Bone marrow (tissue), 2 donors: ENCODE data around the gene VPS8.

ENCODE experiments used
- DNase-seq, 2 donors: peaks; one replicate each; lab custom pipeline; 2025; lab: John Stamatoyannopoulos, UW

VPS8 gene, protein sequence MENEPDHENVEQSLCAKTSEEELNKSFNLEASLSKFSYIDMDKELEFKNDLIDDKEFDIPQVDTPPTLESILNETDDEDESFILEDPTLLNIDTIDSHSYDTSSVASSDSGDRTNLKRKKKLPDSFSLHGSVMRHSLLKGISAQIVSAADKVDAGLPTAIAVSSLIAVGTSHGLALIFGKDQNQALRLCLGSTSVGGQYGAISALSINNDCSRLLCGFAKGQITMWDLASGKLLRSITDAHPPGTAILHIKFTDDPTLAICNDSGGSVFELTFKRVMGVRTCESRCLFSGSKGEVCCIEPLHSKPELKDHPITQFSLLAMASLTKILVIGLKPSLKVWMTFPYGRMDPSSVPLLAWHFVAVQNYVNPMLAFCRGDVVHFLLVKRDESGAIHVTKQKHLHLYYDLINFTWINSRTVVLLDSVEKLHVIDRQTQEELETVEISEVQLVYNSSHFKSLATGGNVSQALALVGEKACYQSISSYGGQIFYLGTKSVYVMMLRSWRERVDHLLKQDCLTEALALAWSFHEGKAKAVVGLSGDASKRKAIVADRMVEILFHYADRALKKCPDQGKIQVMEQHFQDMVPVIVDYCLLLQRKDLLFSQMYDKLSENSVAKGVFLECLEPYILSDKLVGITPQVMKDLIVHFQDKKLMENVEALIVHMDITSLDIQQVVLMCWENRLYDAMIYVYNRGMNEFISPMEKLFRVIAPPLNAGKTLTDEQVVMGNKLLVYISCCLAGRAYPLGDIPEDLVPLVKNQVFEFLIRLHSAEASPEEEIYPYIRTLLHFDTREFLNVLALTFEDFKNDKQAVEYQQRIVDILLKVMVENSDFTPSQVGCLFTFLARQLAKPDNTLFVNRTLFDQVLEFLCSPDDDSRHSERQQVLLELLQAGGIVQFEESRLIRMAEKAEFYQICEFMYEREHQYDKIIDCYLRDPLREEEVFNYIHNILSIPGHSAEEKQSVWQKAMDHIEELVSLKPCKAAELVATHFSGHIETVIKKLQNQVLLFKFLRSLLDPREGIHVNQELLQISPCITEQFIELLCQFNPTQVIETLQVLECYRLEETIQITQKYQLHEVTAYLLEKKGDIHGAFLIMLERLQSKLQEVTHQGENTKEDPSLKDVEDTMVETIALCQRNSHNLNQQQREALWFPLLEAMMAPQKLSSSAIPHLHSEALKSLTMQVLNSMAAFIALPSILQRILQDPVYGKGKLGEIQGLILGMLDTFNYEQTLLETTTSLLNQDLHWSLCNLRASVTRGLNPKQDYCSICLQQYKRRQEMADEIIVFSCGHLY (N-terminal part only)

DNA sequence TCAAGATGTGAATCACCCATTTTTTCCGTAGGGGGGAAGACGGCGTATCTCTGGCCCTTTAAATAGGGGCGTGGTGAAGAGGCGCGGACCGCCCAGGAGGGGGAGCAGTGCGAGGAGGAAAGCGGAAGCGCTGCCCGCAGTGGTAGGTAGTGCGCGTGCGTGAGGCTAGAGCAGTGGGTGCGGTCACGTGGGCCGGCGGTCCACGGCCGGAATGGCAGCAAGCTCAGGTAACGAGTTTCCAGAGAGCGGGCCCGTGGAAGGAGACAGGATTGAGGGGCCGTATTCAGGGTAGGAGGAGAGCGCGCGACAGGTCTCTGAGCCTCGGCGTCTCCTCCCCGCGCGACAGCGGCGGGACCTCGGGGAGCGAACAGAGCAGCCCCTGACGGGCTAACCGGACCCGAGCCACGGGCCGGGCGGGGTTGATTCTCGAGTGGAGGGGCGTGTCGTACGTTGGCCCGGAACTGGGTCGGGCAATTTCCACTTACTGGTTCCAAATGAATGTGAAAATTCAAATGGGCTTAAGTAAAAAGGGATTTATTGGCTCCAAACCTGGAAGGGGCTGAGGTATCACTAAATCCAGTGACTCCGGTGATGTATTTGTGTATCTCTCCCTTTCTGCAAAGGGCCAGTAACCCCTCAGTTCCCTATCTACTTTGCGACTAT lies at the start of gene VPS8:
TSS of gene VPS8 (plus strand) at position 168 of the 663 bp plus-strand sequence. CDS start 12,467 bp downstream, outside the sequence.
- peak; percentile 88 to 96 for DNase-seq

DNA sequence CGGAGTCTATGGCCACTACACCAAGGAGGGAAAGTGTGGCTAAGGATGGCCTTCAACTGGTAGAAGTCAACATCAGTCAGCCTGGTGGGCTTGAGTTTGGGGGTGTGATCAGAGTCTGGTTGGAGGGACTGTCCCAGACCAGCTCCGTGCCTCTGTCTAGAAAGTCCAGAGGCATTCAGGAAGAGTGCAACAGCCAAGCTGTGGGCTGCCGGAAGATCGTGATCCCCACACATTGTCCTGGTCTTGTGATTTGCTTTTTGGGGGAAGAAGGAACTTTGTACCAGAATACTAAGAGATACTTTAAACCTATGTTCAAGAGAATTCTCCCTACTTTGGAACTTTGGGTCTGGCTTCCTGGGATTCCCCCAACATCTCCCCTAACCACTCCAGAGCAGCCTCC lies 47.8 kb upstream of the VPS8 start:
- no peak for DNase-seq

DNA sequence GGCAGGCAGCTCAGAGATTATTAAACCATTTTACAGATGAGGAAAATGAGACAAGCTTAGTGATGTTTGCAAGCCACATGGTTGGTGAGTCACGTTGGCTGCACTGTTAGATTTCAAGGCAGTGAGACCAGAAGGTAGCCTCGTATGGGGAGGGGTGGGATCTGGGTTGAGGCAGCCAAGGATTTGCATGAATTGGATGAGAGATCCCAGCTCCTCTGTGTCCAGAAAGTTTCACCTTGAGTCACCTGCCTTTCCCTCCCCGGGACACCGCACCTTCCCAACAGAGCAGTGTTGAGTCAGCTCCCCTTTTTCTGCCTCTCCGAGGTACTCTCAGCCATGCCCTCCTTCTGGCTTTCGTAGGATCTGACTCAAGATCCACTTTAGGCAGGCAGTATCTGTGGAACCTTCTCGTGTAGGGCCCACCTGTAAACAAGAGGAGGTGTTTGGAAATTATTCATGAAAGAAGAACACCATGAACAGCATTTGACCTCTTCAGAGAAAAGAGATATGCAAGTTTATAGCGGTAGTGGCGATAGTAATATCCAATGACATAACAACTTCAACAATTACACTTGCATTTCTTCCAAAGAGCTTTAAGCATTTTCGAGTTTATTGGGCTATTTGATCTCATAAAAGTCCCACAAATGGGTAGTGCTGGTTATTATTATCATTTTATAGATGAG lies 46.8 kb upstream of the VPS8 start:
- no peak for DNase-seq

DNA sequence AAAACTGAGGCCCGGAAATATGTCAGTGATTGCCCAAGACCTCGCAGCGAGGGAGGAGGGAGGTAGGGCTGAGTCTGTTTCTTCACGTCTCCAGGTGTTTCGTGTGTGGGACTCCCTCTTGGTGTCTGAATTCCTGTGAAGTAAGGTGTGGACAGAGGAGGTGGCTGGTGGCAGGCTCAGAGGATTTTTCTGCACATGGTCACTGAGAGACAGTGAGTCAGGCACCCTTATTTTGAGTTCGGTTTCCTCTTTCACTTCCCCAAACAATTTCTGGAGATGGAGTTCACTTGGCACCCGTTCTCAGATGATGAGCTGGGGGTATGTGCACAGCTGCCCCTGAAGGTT lies 46.3 kb upstream of the VPS8 start:
- peak; percentile 9 to 65 for DNase-seq

DNA sequence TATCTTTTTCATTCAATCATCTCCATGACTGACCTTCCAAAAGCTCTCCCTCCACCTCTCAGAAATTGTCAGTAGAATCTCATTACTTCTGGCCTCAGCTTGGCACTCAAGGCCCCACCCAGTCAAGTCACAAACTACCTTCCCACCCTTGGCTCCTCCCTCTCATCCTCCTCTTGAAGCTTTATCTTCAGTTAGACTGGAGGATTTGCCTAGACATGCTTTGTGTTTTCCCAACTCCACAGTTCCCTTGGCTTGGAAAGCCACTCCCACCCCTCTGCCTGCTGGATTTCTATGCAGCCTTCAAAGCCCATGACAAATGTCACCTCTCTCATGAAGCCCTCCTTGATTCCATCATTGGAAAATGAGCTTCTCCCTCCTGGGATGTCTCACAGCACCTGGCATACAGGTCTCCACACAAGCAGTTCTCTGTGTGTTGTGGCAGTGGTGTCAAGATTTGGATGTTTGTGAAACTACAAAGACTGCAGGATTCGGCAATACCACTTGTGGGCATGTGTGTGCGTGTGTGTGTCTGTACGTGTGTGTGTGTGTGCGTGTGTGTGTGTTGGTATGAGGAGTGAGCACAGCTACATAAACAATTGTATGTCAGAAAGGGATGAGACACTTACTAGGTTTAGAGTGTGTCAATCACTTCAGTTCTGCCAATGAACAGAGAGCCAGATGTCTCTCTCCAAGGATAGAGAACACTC lies 45.3 kb upstream of the VPS8 start:
- DNase-seq, result no peak

DNA sequence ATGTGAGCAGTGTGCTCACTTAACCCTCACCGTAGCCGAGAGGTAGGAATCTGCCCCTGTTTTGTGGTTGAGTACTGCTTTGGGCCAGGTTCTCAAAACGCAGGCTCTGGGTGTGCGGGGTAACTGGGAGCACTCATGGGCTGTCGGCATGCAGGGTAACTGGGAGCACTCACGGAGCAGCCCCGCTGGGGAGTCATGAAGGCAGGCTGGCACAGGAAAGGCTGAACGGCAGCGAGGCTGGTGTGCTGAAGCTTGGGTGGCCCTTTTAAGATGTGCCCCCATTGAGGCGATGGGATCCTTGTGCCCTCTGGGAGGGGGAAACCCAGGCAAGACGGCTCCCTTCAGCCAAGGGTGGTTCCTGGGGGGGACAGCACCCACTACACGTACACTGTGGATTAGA lies 44.6 kb upstream of the VPS8 start:
- no peak for DNase-seq

DNA sequence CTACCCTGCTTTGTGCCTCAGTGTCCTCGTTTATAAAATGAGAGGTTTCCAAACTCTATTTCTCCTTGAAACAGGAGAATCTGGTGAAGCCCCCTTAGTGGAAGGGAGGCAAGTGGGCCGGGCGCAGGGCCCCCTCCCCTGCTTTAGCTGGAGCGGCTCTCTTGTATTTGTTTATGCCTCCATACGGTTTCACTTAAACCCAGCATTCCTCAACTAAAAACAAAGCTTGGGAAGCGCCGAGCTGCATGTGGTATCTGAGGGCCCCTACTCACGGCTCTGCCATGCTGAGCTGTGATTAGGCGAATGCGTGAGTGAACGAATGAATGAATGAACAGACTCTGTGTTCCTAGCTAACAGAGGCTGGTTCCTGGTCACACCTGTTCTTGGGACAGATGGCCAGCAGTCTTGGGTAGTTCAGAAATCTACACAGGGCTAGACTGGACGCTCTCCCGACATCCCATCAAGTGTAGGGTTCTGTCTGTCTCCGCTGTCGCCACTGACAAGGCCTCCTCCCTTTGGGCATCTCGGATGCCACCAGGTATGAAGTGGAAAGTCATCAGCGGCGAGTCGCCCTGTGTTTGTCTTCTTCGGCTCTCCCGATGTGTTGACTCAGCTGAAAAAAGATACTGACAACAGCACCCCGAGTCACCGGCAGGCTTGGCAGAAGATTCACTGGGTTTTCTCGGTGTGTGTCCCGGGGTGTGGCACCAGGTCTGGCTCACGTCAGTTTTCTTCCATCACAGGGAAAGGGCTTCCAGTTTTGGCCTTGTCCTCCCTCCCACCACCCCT lies 42.4 kb upstream of the VPS8 start:
- no peak for DNase-seq

DNA sequence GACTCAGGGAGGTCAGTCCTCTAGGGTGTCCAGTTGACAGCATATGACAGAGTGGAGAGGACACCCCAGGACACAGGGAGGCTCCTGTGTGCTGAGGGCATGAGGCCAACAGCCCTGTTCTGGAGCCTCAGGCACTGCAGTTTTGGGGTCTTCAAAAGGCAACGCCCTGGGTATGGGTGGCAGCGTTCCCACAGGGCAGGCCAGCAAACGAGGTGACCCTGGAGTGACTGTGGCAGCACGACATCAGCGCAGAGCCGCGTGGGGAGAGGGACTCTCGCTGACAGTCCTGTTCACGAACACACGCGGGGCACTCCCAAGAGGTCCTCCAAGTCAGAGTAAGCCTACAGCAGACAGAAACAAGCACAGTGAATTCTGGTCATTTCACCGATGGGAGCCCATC lies 41.4 kb upstream of the VPS8 start:
- no peak for DNase-seq

DNA sequence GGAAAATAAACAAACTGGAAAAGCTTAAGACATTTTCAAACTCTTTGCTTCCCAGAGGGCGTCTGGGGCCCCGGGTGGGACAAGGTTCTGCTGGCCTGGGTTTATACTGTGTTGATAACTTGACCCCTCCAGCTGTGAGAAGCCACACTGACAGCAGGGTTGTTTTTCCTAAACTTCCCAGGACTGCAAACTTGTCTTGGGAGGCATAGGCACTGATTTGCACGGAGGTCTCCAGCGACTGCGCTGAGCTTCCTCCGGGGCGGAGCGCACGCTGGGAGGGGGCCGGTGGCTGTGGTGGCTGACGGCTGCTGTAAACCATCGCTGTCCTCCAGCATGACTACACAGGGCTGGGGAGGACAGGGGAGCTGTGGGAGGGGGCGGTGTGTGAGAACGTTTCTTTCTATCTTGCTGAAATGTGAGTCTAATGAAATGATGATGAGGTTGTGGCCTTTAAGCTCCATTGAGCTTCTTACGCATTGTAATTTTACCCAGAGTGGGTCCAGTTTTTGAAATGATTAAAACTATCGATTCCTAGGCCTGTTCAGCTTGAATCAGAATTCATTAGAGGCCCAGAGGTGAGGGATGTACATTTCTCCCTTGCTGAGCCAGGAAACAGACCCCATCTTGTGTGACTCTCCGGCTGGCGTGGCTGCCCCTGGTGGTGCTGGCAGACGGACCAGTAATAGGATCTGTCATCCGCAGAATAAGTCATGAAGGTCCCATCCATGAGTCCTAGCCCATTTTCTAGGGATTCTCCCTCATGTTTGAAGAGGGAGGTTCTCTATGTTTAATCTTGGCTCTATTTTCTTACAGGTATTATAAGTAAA lies 40.5 kb upstream of the VPS8 start:
- DNase-seq, result no peak

DNA sequence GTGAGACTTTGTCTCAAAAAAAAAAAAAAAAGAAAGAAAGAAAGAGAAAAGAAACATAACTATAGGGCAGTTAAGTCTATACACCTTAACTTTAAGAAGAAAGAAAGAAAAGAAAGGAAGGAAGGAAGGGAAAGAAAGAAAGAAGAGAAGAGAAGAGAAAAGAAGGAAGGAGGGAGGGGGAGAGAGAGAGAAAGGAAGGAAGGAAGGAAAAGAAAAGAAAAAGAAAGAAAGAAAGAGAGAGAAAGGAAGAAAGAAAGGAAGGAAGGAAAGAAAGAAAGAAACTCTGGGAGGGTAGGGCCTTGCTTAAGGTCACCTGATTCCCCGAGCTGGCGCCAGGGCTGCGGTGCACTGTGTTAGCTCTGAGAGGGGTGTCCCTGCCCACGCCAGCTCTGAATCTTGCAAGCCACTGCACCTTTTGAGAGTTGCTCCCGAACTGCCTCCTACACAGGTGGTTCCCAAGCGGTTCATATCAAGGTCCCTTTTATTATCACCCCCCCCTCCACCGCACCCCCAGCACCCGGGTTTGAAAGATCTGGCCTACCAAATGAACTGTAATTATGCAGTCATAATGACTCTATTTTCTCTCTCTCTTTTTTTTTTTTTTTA lies 39.2 kb upstream of the VPS8 start:
- DNase-seq, result no peak

DNA sequence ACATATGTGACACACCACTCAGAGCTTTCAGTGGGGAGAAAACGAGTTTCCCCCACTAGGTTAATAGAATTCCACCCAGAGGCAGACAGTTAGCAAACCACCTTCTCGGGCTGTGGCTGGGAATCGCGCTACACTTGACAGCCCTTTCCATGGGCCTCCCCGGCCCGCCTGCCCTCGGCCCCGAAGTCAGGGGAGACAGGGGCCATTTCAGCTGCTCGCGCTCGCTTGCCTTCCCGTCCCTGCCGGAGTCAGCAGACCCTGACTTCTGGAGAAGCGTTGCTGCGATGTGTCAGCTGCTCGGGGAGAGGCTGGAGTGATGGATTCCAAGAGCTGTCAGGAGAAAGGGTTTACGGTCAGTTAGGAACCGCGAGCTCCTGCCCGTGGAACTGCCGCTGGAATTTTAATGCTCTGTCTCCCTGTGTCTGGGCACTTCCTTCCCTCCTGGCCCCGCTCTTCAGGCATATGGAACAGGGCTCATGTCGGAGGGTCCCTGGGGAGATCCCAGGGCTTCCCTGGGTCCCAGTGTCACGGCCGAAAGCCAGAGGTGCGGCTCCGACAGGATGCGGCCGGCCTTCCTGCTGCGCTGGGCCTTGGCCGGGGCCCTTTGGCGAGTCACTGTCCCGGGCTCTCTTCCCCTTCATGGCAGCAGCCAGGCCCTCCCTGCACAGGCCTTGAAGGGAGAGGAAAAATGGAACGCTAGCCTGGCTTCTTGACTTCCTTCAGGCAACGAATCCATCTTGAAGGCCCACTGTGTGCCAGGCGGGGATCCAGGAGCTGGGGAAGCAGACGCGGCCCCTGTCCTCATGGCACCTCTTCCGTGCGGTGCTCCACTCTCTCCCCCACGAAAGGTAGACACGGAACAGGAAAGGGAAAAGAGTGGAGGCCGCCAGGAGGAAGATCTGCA lies 38.4 kb upstream of the VPS8 start:
- no peak for DNase-seq

DNA sequence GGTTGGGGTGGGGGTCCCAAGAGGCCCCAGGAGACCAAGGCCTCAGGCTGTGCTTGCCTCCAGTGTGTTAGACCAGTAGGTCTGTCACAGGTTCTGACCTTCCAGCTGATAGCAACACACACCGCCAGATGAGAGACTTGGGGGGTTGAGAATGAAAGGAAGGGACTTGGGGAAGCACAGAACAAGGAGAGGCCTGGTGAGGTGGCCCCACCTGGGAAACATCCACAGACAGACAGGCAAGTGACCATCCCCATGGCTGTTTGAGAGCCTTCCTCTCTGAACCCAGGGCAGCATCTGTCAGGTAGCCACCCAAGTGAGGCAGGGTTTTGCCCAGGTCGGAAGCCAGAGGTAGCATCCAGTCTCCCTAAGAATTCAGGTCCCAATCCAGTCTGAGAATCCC lies 35.0 kb upstream of the VPS8 start:
- DNase-seq, result no peak

DNA sequence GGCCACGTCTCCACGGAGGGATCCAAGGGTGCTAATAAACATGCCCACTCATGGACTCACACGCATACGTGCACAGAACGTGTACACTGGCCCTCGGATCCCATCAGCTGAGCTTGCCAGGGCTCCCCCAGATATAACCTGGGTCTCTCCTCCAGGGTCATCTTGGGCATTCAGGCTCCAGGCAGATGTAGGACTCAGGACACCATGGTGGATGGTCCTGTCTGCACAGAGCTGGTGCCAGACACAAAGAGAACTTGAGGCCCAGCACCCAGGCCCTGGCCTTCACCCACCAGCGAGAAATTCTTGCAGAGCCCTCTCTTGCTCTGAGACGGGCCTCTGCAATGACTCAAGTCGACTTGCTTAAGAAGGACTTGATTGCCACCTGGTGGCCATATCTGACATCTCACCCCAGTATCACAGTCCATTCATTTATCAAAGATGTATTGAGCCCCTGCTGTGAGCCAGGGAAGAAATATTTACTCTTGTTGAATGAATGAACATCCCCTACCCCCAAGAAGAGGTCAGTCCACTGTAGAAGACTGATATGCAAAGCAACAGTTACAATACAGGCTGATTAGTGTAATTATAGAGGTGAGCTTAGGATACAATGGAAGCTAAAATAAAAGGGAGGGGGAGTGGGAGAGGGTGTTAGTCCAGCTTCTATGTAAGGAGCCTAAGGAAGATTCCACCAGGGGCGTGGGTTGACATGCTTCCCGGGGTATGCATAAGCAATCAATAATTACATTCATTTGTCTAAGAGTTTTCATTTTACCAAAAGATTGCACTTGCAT lies 34.2 kb upstream of the VPS8 start:
- peak; percentile 30 to 64 for DNase-seq

DNA sequence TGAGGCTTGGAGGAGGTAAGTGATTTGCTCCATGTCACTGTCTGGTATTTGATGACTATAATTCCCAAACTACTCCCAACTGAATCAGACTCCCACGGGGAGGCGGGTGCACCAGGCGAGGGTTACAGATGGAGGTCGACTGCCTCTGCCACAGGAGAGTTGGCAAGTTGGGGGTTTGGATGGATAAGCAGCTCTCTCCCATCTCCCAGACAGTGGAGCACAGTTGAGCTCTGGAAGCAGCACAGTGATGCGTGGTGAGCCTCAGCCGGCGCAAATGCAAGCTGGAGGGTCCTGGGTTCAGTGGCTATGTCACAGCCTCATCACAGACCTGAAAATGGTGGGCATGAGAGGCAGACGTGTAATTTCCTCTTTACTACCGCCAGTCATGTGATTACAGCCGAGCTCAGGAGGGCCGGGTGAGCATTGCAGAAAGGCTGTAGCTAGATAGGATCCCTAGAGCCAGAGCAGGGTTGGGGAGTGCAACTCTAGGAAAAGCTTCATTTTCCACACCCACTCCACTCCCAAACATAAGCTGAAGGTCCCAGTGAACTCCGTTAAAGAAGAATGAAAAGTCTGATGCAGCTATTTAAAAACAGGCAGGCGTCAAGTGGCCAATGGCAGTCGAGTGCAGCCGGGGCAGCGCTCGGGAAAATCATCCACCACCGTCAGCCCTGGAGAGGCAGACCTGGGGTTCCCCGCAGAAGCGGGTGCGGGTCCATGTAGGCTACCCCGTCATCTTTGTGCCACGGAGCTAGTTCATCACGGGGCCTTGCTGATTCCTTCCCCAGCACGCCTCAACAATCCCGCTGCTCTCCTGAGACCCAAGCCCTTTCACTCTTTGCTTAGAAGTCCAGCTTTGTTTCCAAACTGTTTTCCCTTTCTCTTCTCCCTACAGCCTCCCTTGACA lies 33.3 kb upstream of the VPS8 start:
- peak in 1 of 2 donors; percentile 41 for DNase-seq

DNA sequence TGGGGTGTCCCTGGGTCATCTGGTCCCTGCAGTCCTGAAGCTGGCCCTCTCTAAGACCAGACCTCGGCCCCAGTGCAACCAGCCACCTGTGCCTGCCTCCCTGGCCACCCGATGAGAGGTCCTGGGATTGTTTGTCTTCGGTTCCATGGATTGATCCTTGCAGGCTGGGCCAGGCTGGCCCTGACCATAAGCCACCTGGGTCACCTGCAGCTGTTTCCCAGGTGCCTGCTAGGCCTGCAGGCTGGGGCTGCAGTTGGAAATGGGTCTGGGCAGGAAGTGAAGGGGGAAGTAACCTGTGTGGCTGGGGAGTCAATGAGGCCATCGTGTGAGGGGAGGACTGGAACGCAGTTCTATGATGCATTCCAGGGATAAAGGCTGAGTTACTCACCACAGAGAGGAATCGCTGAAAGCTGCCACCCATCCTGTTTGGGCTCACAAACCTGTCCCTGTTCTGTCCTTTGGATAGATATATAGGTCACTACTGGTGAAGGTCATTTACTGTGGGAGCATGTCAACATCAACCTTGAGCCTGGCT lies 30.9 kb upstream of the VPS8 start:
- no peak for DNase-seq
